ENCODE measurements around the gene PFDN2.
A peak's percentile ranks its signal among the peaks of the same experiment; 100 is the strongest.

PFDN2 gene

GRCh38 chr1:161099090-161099802, 18.6 kb downstream of the PFDN2 start:
- no peak for DNase-seq (ENCODE audit: low read depth)

GRCh38 chr1:161098210-161099068, 19.4 kb downstream of the PFDN2 start, which contains the start of gene KLHDC9:
Gene KLHDC9 (plus strand): TSS chr1:161098361. CDS start chr1:161098536, 175 bp downstream.
- DNase-seq (ENCODE audit: low read depth): peak; percentile 40

DNA sequence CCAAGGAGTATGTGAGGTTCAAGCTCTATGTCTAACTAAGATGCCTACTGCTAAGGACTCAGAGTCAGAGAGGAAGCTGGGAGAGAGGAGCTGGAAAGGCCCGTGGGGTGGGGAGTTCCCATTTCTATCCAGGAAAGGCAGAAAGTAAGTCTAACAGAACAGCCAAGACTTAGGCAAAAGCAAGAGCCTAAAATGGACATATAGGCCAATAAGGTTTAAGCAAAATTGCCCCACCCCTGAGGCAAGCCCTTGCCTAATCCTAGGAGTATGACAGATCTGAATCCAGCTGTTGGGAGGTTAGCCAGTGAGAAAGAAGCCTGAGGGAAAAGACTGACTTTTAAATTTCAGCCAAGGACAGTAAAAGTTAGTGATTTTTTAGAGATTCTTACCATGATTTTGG, 21.3 kb downstream of the PFDN2 start:
- DNase-seq (ENCODE audit: low read depth): peak; percentile 75

DNA sequence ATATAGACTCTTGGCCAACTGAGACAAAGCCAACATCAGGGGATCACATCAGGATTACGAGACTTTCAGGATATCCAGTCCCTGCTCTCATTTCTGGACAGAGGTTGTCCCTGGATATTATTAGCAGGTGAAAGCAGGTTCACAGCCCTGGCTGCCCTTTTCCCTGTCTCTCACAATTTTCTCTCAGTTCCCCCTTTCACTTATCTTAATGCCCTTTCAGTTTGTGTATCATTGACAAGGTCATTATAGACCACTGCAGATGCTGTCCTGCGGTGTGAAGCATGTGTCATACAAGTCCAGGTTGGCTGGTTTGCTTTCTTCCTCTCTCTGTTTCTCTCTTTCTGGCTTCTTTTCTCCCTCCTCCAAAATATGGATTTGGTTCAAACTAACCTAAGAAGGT, 21.8 kb downstream of the PFDN2 start:
- no peak for DNase-seq (ENCODE audit: low read depth)

DNA sequence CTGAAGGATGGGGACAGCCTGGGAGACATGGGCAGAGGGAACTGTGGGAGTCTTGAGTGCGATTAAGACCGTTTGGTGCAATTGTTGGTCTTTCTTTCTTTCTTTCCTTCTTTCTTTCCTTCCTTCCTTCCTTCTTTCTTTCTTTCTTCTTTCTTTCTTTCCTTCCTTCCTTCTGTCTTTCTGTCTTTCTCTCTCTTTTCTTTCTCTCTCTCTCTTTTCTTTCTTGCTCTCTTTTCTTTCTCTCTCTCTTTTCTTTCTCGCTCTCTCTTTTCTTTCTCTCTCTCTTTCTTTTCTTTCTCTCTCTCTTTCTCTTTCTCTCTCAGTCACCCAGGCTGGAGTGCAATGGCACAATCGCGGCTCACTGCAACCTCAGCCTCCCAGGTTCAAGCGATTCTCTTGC, 22.6 kb downstream of the PFDN2 start:
- DNase-seq (ENCODE audit: low read depth): no peak

GRCh38 chr1:161094481-161094880, 23.4 kb downstream of the PFDN2 start:
- no peak for DNase-seq (ENCODE audit: low read depth)

- no peak for DNase-seq (ENCODE audit: low read depth)
Observed at GRCh38 chr1:161092621-161093028, 25.2 kb downstream of the PFDN2 start.

DNA sequence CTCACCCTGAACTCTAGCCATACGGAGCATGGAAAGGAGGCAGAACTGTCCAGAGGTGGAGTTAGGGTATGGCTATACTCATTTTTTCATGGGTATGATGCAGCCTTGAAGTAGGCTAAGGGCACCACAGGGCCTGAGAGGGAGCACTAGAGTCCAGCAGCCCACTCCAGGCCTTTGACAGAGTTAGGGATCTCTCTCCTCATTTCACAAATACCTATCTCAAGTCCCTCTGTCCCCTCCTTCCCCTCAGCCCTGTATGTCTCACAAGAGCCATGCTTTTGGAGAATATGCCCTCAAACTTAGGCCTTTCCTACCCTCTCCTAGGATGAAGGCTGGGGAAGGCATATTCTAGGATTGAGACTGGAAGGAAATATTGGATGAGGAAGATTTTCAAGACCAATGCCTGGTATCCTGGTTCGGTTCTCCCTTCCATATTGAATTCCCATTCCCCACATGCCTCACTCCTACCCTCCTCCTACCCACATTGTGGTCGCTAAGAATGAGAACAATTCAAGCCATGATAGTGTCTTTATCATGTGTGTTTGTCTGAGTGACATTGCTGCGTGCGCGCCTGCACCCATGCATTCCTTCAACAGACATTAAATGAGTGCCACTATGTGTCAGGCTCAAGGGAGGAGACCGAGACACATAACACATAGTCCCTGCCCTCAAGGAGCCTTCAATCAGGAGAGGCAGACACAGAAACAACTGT, 25.9 kb downstream of the PFDN2 start:
- DNase-seq (ENCODE audit: low read depth): no peak

- no peak for DNase-seq (ENCODE audit: low read depth)
Observed at GRCh38 chr1:161091093-161091492, 26.7 kb downstream of the PFDN2 start.

DNA sequence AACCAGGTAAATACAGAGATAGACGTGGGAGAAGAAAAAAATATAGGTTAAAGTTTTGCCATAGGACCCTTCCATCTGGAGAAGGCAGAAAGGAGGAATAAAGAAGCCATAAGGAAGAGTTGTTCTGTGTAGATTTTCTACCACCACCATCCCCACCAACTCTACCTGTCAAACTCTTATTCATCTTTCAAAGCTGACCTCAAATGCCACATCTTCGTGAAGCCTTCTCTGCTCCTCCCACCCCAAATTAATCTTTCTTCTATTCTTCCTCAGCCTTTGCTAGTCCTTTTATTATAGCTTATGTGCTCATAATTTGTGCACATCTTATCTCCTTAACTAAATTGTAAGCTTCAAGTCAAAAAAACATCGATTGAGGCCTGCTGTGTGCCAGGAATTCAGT, 27.2 kb downstream of the PFDN2 start:
- DNase-seq (ENCODE audit: low read depth): no peak

- no peak for DNase-seq (ENCODE audit: low read depth)
Observed at GRCh38 chr1:161089938-161090337, 27.9 kb downstream of the PFDN2 start.

GRCh38 chr1:161089251-161089924, 28.4 kb downstream of the PFDN2 start, which contains the start of gene NECTIN4:
Gene NECTIN4 (minus strand): TSS chr1:161089558. CDS start chr1:161089296, 262 bp downstream.
- no peak for DNase-seq (ENCODE audit: low read depth)

GRCh38 chr1:161088587-161089110, 29.2 kb downstream of the PFDN2 start:
- peak; percentile 43 for DNase-seq (ENCODE audit: low read depth)

- no peak for DNase-seq (ENCODE audit: low read depth)
Observed at GRCh38 chr1:161086457-161086856, 31.4 kb downstream of the PFDN2 start.

DNA sequence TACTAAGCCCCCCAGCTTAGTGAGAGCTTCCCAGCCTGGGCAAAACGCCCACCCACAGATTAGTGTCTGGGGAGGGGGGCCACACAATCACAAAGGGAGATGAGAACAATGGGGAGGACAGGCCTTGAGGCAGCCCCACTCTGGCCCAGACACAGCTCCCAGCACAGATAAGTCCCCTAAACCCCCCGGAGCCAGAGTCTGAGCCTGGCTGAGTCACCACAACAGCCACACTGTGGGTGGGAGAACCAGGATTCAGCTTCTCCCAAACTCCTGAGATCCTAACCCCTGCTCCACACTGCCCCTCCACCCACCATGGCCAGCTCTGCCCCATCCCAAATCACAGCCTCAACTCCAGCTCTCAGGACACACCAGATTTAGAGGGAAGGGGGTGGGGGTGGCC, 32.7 kb downstream of the PFDN2 start:
- no peak for DNase-seq (ENCODE audit: low read depth)

GRCh38 chr1:161084597-161084988, 33.2 kb downstream of the PFDN2 start:
- no peak for DNase-seq (ENCODE audit: low read depth)

DNA sequence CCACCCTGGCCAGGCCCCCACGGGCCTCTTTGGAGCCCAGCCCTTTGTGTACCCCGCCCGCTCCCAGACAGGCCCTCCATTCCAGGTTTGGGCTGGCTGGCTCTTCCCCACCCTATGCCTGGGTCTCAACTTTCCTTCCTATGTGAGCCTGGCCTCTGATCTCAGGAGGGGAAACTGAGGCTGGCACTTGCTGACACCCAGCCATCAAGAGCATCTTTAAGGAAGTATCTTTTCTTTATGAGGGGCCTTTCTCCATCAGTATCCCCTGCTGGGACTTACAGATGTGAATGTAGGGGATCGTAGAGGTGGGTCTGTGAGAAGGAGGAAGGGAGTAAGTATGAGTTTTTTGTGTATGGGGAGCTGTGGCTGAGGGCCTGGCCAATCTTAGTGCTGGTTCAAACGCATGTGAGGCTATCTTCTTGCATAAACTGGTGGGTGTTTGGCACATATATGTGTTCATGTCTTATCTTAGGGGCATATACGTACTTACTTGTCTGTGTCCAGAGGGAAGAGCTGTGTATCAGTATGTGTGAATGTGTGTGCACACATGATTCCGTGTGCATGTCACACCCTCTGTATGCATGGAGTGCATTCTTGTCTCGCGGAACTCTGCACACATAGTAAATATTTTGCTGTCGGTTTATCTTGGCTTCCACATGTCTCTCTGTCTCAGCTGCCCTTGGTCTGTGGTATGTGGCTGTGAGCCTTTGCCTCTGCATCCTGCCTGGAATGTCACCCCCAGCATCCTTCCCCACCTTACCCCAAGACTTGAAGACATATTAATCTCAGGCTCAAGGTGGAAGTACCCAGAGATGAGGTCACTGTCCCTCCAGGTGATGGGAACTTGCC, 33.9 kb downstream of the PFDN2 start:
- DNase-seq (ENCODE audit: low read depth): no peak

DNA sequence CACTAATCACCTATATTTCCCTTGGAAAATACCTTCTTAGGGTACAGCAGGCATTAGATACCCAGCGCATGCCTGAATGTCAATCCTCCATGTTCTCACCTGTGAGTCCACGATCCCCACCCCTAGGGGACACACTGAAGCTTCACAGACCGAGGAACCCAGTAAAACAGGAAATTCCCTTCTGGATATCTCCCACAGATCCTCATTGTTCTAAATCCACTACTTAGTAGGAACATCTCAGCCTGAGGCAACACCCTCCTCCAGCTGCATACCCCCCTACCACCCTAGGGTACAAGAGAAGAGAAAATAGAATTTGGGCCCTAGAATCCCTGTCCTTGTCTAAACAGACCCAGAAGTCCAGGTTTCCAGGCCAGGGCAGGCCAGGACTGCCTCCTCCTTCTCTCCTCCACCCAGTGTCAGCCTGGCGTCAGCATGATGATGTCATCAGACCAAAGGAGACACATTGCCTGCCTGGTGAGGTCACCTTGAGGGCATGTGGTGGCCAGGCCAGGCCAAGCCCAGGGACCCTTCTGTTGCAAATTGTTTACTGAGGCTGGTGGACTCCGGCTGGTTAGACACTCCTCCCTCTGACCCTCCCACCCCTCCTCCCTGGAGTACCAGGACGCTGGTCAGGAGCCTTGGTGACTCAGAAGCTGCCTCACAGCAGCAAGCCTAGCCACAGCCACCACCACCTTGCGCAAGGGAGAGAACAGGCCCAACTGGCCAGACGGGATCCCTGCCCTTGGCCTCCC, 34.7 kb downstream of the PFDN2 start:
- peak; percentile 94 for DNase-seq (ENCODE audit: low read depth)

DNA sequence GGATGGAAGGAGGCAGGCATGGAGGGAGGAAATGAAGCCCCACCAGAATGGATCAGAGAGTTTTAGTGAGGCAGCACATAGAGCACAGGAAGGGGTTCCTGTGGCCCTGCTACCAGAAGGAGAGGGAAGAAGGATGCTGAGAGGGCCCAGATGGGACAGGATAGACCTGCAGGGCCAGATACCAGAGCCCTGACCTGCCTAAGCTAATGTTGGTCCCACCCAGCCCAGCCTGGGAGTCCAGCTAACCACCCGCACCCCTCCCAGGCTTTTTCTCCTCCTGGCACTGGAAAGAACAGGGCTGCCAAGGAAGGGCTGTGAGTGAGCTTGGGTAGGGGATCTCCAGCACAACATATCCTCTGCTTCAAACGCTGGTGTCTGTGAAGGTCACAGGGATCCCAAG, 35.4 kb downstream of the PFDN2 start:
- DNase-seq (ENCODE audit: low read depth): no peak

DNA sequence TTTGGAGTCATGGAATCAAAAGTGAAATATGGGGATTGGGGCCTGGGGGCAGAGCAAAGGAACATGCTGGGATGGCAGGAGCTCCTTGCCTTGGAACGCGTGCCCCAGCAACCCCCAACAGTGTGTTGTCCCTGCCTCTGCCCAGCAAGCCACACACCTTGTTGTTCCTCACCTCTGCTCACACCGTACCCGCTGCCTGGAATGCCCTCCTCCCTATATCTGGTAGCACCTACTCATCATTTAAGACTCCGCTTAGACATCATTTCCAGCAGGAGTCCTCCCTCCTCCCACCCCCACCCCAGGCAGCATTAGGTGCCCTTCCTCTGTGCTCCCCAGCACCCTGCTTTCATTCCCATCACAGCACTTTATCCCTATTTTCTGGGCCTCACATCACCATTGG, 36.3 kb downstream of the PFDN2 start:
- DNase-seq (ENCODE audit: low read depth): no peak

Measured in stromal cell of bone marrow (primary cell).